Suprapubic skin (tissue), 4 donors: ENCODE data around the gene SMC6. TPM values are rescaled to one million over a fixed set of nuclear protein-coding genes. Genes with fewer than 3 reads are reported as not detected.
A peak's percentile ranks its signal among the peaks of the same experiment; 100 is the strongest.

Experiments
- DNase-seq, 2 donors: peaks; one replicate each; pipeline ENCODE4 v3.0.0-alpha.2; 2019; ENCODE audit warnings: low spot score in 2 of 2
- H3K27ac ChIP-seq: fragments of 200-600 bp; sonication (generic); one replicate; pipeline ENCODE4 v1.5.1; 2019
- H3K27me3 ChIP-seq: fragments of 200-600 bp; sonication (generic); one replicate; pipeline ENCODE4 v1.5.1; 2019
- H3K36me3 ChIP-seq: fragments of 200-600 bp; sonication (generic); one replicate; pipeline ENCODE4 v1.5.1; 2019
- H3K4me1 ChIP-seq: fragments of 200-600 bp; sonication (generic); one replicate; pipeline ENCODE4 v1.5.1; 2019
- H3K4me3 ChIP-seq: fragments of 200-600 bp; sonication (generic); one replicate; pipeline ENCODE4 v1.5.1; 2019; ENCODE audit warnings: mild to moderate bottlenecking
- H3K9me3 ChIP-seq: fragments of 200-600 bp; sonication (generic); one replicate; pipeline ENCODE4 v1.5.1; 2019
- EP300 ChIP-seq: sonication (generic); formaldehyde crosslinking; IDR thresholded peaks from one replicate; pipeline ENCODE4 v1.6.1; 2017; ENCODE audit warnings: antibody characterized with exemption
- POLR2A ChIP-seq, 2 donors: fragments of 450-650 bp; IDR thresholded peaks; one replicate each; pipeline ENCODE4 v1.6.1; 2017; ENCODE audit warnings: antibody characterized with exemption in 2 of 2, mild to moderate bottlenecking in 2 of 2, moderate library complexity in 2 of 2
- POLR2AphosphoS5 ChIP-seq, 3 donors: sonication (generic); formaldehyde crosslinking; IDR thresholded peaks; one replicate each; pipeline ENCODE4 v1.6.1; 2017; ENCODE audit warnings: antibody characterized with exemption in 3 of 3
- WGBS: methylation state at CpG from one replicate; pipeline ENCODE4 v1.1.5; 2018; 5-methylcytosine and 5-hydroxymethylcytosine counted together
- total RNA-seq, 4 donors: library from RNA; depleted of rRNA; stranded (reverse); fragments of >200 nt; gene quantifications; one replicate each; pipeline ENCODE4 v1.1.0, GENCODE V29; 2016
- TF ChIP-seq, protein P1 (sequence below), 2 donors: fragments of 200-600 bp in 1 of 2; fragments of 450-650 bp in 1 of 2; sonication (generic) in 1 of 2; IDR thresholded peaks; one replicate each; pipeline ENCODE4 v1.5.1; 2016 to 2019; ENCODE audit warnings: antibody characterized with exemption in 2 of 2, mild to moderate bottlenecking in 1 of 2, moderate library complexity in 1 of 2

The SMC6 gene
- total RNA-seq, 4 donors from 2014 or later, result 22.5 to 34.0 (median 26.9) TPM

DNA sequence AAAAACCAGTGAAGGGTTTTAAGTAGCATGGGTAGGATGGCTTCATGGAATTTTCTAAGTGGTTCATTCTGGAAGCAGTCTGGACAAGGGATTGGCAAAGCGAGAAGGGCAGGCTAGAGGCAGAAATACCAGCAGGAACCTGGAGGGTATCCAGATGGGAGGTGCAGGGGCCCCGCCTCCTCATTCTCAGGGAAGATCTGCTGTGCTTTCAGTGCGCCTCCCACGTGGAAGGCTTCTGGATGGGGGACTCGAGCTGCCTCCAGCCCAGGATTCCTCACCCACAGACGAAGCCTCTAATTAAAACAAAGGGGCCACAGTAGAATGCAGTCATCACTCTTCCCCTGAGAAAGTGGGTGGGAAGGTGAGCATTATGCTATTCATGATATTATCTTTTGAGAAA is 133.3 kb downstream of the SMC6 start:
- no peak for DNase-seq
- TF ChIP-seq EP300 (no peak), POLR2A (IDR thresholded peaks at IDR 0.05) (no peak), POLR2AphosphoS5 (IDR thresholded peaks at IDR 0.05) (no peak)
- TF ChIP-seq, protein P1, sequence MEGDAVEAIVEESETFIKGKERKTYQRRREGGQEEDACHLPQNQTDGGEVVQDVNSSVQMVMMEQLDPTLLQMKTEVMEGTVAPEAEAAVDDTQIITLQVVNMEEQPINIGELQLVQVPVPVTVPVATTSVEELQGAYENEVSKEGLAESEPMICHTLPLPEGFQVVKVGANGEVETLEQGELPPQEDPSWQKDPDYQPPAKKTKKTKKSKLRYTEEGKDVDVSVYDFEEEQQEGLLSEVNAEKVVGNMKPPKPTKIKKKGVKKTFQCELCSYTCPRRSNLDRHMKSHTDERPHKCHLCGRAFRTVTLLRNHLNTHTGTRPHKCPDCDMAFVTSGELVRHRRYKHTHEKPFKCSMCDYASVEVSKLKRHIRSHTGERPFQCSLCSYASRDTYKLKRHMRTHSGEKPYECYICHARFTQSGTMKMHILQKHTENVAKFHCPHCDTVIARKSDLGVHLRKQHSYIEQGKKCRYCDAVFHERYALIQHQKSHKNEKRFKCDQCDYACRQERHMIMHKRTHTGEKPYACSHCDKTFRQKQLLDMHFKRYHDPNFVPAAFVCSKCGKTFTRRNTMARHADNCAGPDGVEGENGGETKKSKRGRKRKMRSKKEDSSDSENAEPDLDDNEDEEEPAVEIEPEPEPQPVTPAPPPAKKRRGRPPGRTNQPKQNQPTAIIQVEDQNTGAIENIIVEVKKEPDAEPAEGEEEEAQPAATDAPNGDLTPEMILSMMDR (IDR thresholded peaks at IDR 0.05), result no peak
- Histone ChIP-seq H3K36me3 (no peaks in the 10 kb centered on the region), H3K27ac (peak overlapping the region; percentile 55), H3K27me3 (no peaks in the 10 kb centered on the region), H3K9me3 (no peaks in the 10 kb centered on the region), H3K4me3 (no peak overlapping the region), H3K4me1 (peaks cover 14% of the 10 kb centered on the region)
- 36% methylated on average over 6 of the region's 6 CpGs for WGBS

DNA sequence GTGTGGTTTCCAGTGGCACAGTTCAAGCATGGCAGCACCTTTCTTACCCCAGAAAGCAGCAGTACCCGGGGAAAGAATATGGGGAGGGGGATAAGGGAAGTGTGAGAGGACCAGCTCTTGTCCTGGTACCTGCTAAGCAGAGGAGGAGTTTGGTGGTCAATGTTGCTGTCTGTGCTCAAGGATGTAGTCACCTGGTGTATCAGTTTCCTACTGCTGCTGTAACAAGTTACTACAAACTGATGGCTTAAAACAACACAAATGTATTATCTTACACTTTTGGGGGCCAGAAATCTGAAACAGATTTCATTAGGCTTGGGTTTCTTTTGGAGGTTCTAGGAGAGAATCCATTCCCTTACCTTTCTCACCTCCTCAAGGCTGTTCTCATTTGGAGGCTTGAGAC is 135.7 kb downstream of the SMC6 start:
- Histone ChIP-seq H3K4me1 (peaks cover 14% of the 10 kb centered on the region), H3K27me3 (no peaks in the 10 kb centered on the region), H3K27ac (no peak overlapping the region), H3K4me3 (no peak overlapping the region), H3K9me3 (no peaks in the 10 kb centered on the region), H3K36me3 (no peaks in the 10 kb centered on the region)
- TF ChIP-seq EP300 (no peak), POLR2AphosphoS5 (IDR thresholded peaks at IDR 0.05) (no peak), POLR2A (IDR thresholded peaks at IDR 0.05) (no peak)
- TF ChIP-seq, protein P1 (IDR thresholded peaks at IDR 0.05), result no peak
- WGBS, result 95% methylated on average over 1 of the region's 1 CpG
- DNase-seq, result no peak

GRCh38 chr2:17617516-17617915 is 136.1 kb downstream of the SMC6 start:
- TF ChIP-seq POLR2AphosphoS5 (IDR thresholded peaks at IDR 0.05) (no peak), EP300 (no peak), POLR2A (IDR thresholded peaks at IDR 0.05) (no peak)
- TF ChIP-seq, protein P1 (IDR thresholded peaks at IDR 0.05), result no peak
- no peak for DNase-seq
- Histone ChIP-seq H3K4me3 (no peak overlapping the region), H3K36me3 (no peaks in the 10 kb centered on the region), H3K27ac (no peak overlapping the region), H3K27me3 (no peaks in the 10 kb centered on the region), H3K4me1 (peaks cover 14% of the 10 kb centered on the region), H3K9me3 (no peaks in the 10 kb centered on the region)
- WGBS, result 94% methylated on average over 5 of the region's 5 CpGs

DNA sequence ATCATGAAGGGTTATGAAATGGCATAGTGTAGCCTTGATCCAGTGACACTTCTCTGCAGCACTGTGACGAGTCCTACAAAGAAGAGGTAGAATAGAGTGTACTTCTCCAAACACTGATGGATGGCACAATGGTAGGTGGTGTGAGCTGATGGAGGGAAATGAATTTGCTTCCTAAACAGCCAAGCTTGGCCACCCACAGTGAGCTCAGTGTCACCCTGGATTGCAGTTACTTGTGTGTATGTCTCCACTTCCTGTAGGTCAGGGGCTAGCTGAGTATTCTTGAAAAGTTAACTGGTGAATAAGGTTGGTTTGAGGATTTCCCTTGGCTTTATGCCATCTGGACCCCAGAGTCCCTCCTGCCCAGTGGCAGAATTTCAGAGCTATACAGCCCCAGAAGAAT is 137.2 kb downstream of the SMC6 start:
- peak overlapping the region; percentile 28 for H3K27ac ChIP-seq
- H3K4me3 ChIP-seq, result no peak overlapping the region
- TF ChIP-seq EP300, result no peak
- TF ChIP-seq POLR2A (IDR thresholded peaks at IDR 0.05), result no peak
- TF ChIP-seq, protein P1 (IDR thresholded peaks at IDR 0.05), result no peak
- no peak for TF ChIP-seq POLR2AphosphoS5 (IDR thresholded peaks at IDR 0.05)
- DNase-seq, result no peak
- no peaks in the 10 kb centered on the region for H3K27me3 ChIP-seq
- H3K9me3 ChIP-seq, result no peaks in the 10 kb centered on the region
- no peaks in the 10 kb centered on the region for H3K36me3 ChIP-seq
- 100% methylated on average over 1 of the region's 1 CpG for WGBS
- H3K4me1 ChIP-seq, result peaks cover 14% of the 10 kb centered on the region

DNA sequence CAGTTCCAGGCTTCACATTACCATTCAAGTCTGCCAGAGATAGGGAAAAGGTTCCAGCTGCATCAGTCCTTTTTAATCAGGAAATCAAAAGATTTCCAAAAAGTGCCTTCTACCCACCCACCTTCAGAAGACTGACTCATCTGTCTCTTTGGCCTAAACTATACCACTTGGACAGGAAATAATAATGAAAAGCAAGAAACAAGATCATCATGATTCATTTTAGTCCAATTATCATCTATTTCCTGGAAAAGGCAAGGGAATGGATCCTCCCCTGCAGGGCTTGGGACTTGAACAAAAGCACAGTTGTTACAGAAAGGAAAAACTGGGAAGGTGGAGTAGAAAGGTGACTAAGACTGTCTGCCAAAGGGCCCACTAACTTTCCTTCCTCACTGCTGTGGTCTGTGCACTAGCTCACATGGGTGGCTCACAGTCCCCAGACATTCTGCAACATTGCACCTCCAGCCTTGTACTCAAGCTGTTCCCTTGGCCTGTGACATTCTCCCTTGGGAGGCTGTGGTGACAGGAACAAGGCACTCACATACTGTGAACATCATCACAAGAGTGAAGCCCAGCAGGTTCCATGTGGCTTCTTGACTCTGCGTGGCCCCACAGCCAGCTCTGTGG is 137.8 kb downstream of the SMC6 start:
- peaks cover 9% of the 10 kb centered on the region for H3K4me1 ChIP-seq
- TF ChIP-seq, protein P1 (IDR thresholded peaks at IDR 0.05), result no peak
- TF ChIP-seq POLR2AphosphoS5 (IDR thresholded peaks at IDR 0.05) (no peak), POLR2A (IDR thresholded peaks at IDR 0.05) (no peak), EP300 (no peak)
- WGBS, result 100% methylated on average over 1 of the region's 1 CpG

More for the DNA sequence above, 137.8 kb downstream of the SMC6 start:
- no peak for DNase-seq
- H3K9me3 ChIP-seq, result no peaks in the 10 kb centered on the region
- no peaks in the 10 kb centered on the region for H3K27me3 ChIP-seq
- no peak overlapping the region for H3K4me3 ChIP-seq
- no peaks in the 10 kb centered on the region for H3K36me3 ChIP-seq
- H3K27ac ChIP-seq, result peak overlapping the region; percentile 28
